Measurements from ENCODE around the gene MAP2. TPM values are rescaled to one million over a fixed set of nuclear protein-coding genes. Genes with fewer than 3 reads are reported as not detected.

Gene MAP2
- total RNA-seq, 1 donor from 2014 or later = 58.1 TPM

- TF ChIP-seq CTCF (IDR thresholded peaks at IDR 0.05; ENCODE audit: insufficient read depth, low read length, poor library complexity, severe bottlenecking) = no peak
- peak; percentile 32 for DNase-seq (ENCODE audit: low read depth)
- Histone ChIP-seq H3K4me3 (ENCODE audit: low read depth, low read length) (no peak overlapping the region), H3K36me3 (ENCODE audit: control insufficient read depth, insufficient read depth, low read length) (no peaks in the 10 kb centered on the region), H3K27me3 (ENCODE audit: control insufficient read depth, insufficient read depth, low read length) (no peaks in the 10 kb centered on the region)
Measured at GRCh38 chr2:209426432-209426831, 2.6 kb downstream of the MAP2 start.

GRCh38 chr2:209431701-209432100 lies 7.9 kb downstream of the MAP2 start:
- TF ChIP-seq CTCF (IDR thresholded peaks at IDR 0.05; ENCODE audit: insufficient read depth, low read length, poor library complexity, severe bottlenecking) = no peak
- Histone ChIP-seq H3K27me3 (ENCODE audit: control insufficient read depth, insufficient read depth, low read length) (no peaks in the 10 kb centered on the region), H3K36me3 (ENCODE audit: control insufficient read depth, insufficient read depth, low read length) (no peaks in the 10 kb centered on the region), H3K4me3 (ENCODE audit: low read depth, low read length) (no peak overlapping the region)
- peak; percentile 56 for DNase-seq (ENCODE audit: low read depth)

GRCh38 chr2:209441541-209441940 lies 17.7 kb downstream of the MAP2 start:
- Histone ChIP-seq H3K36me3 (ENCODE audit: control insufficient read depth, insufficient read depth, low read length) (no peaks in the 10 kb centered on the region), H3K27me3 (ENCODE audit: control insufficient read depth, insufficient read depth, low read length) (no peaks in the 10 kb centered on the region), H3K4me3 (ENCODE audit: low read depth, low read length) (no peak overlapping the region)
- TF ChIP-seq CTCF (IDR thresholded peaks at IDR 0.05; ENCODE audit: insufficient read depth, low read length, poor library complexity, severe bottlenecking) = no peak
- no peak for DNase-seq (ENCODE audit: low read depth)

GRCh38 chr2:209442939-209443338 lies 19.1 kb downstream of the MAP2 start:
- TF ChIP-seq CTCF (IDR thresholded peaks at IDR 0.05; ENCODE audit: insufficient read depth, low read length, poor library complexity, severe bottlenecking) = no peak
- H3K36me3 ChIP-seq (ENCODE audit: control insufficient read depth, insufficient read depth, low read length) = no peaks in the 10 kb centered on the region
- no peak overlapping the region for H3K4me3 ChIP-seq (ENCODE audit: low read depth, low read length)
- H3K27me3 ChIP-seq (ENCODE audit: control insufficient read depth, insufficient read depth, low read length) = no peaks in the 10 kb centered on the region
- no peak for DNase-seq (ENCODE audit: low read depth)

- no peak for TF ChIP-seq CTCF (IDR thresholded peaks at IDR 0.05; ENCODE audit: insufficient read depth, low read length, poor library complexity, severe bottlenecking)
- Histone ChIP-seq H3K27me3 (ENCODE audit: control insufficient read depth, insufficient read depth, low read length) (no peaks in the 10 kb centered on the region), H3K36me3 (ENCODE audit: control insufficient read depth, insufficient read depth, low read length) (no peaks in the 10 kb centered on the region), H3K4me3 (ENCODE audit: low read depth, low read length) (no peak overlapping the region)
- DNase-seq (ENCODE audit: low read depth) = no peak
Measured at GRCh38 chr2:209445485-209445884, 21.6 kb downstream of the MAP2 start.

- TF ChIP-seq CTCF (IDR thresholded peaks at IDR 0.05; ENCODE audit: insufficient read depth, low read length, poor library complexity, severe bottlenecking) = no peak
- Histone ChIP-seq H3K27me3 (ENCODE audit: control insufficient read depth, insufficient read depth, low read length) (no peaks in the 10 kb centered on the region), H3K36me3 (ENCODE audit: control insufficient read depth, insufficient read depth, low read length) (no peaks in the 10 kb centered on the region), H3K4me3 (ENCODE audit: low read depth, low read length) (no peak overlapping the region)
- DNase-seq (ENCODE audit: low read depth) = no peak
Measured at GRCh38 chr2:209451209-209451834, 27.5 kb downstream of the MAP2 start.
